Adrenal gland (tissue), 12 donors: ENCODE data around the gene PPP6C. TPM values are rescaled to one million over a fixed set of nuclear protein-coding genes. Genes with fewer than 3 reads are reported as not detected.

Experiments used
- DNase-seq, 7 donors: peaks; one replicate each; pipeline ENCODE4 v3.0.0-alpha.2; 2019 to 2020
- H3K27ac ChIP-seq, 5 donors: fragments of 200-600 bp; sonication (generic) in 4 of 5; 1 replicate in 3 of 5; 2 replicates in 2 of 5; pipeline versions ENCODE4 v1.5.1 to v1.8.0; 2016 to 2020; ENCODE audit warnings: mild to moderate bottlenecking in 1 of 5
- H3K27me3 ChIP-seq: fragments of 200-600 bp; 2 replicates; pipeline ENCODE4 v1.8.0; 2021
- H3K36me3 ChIP-seq, 2 donors: fragments of 200-600 bp; replicated peaks in 1 of 2; 1 replicate in 1 of 2; 2 replicates in 1 of 2; pipeline versions ENCODE4 v1.5.1 to v1.8.0; 2018 to 2022
- H3K4me1 ChIP-seq, 2 donors: fragments of 200-600 bp; replicated peaks in 1 of 2; 1 replicate in 1 of 2; 2 replicates in 1 of 2; pipeline versions ENCODE4 v1.5.1 to v1.8.0; 2018 to 2021
- H3K4me3 ChIP-seq, 4 donors: fragments of 200-600 bp; sonication (generic) in 3 of 4; one replicate each; pipeline ENCODE4 v1.5.1; 2016 to 2018
- H3K9me3 ChIP-seq, 3 donors: fragments of 200-600 bp; sonication (generic) in 1 of 3; replicated peaks in 1 of 3; 1 replicate in 2 of 3; 2 replicates in 1 of 3; pipeline versions ENCODE4 v1.5.1 to v1.8.0; 2016 to 2021
- POLR2A ChIP-seq, 2 donors: fragments of 450-650 bp; IDR thresholded peaks; one replicate each; pipeline ENCODE4 v1.6.1; 2017; ENCODE audit warnings: antibody characterized with exemption in 2 of 2, mild to moderate bottlenecking in 2 of 2, moderate library complexity in 1 of 2
- WGBS, 4 donors: extraction: QIAGEN DNeasy Blood & Tissue Kit in 2 of 4; methylation state at CpG; one replicate each; pipeline versions ENCODE4 v1.1.5 to v1.1.7; 2013 to 2017; 5-methylcytosine and 5-hydroxymethylcytosine counted together
- intact Hi-C, 2 donors: fragments of 100-400 bp; cut with DNase I; formaldehyde crosslinking; loops; one replicate each; pipeline versions ENCODE4 v1.14.1 to v1.15.0; 2022 to 2023
- polyA plus RNA-seq, 3 donors: library from polyadenylated mRNA; stranded (reverse); fragments of 200-250 nt in 2 of 3; fragments of 350-450 nt in 1 of 3; fragmentation: Illumina TruSeq in 1 of 3; extraction: RNeasy Lipid Tissue Mini Kit (QIAGEN cat#74804) in 1 of 3; gene quantifications; one replicate each; pipeline ENCODE4 v1.2.3, GENCODE V29; 2013 to 2014
- total RNA-seq, 9 donors: library from RNA; depleted of rRNA in 4 of 9; stranded (reverse); fragments of >200 nt in 4 of 9; fragments of 120-200 nt in 1 of 9; fragmentation: NEBNext Ultra II Directional in 1 of 9; extraction: Animal tissue kit (Norgen Biotek cat#: 25700) in 1 of 9; gene quantifications; one replicate each; pipeline versions ENCODE4 v1.1.0 to v1.2.4, GENCODE V29; 2013 to 2023
- TF ChIP-seq, protein P1 (sequence below), 6 experiments: fragments of 450-650 bp in 4 of 6; fragments of 200-600 bp in 2 of 6; sonication (generic) in 1 of 6; IDR thresholded peaks; 1 replicate in 5 of 6; 2 replicates in 1 of 6; pipeline versions ENCODE4 v1.5.1 to v1.8.0; 2016 to 2021; ENCODE audit warnings: antibody characterized with exemption in 6 of 6, mild to moderate bottlenecking in 2 of 6, moderate library complexity in 1 of 6
- donor health status: healthy with polysubstance abuse.
- donor health status: Bipolar disorder and iron deficiency.
- donor health status: DM: yes; HTN: yes; CAD: no.
- donor health status: DM: no; HTN: no; CAD: no.
- donor health status: DM: no; HTN: no; CAD: no.
- donor health status: DM: yes; HTN: yes; CAD: no.

Gene PPP6C
- total and polyA plus RNA-seq, 12 donors, result 15.9 to 71.1 (median 46.3) TPM

GRCh38 chr9:125142560-125143376, 46.8 kb downstream of the PPP6C start:
- intact Hi-C loops, result loop anchor here (10.0 kb wide), 2 partner anchors 208 to 278 kb away; partner anchors contain the start of genes ARPC5L (in 1 of the 2) and RPL35 (in 1 of the 2)
- 2 to 3% (median 2%) methylated on average over 15 to 53 of the region's 54 CpGs for WGBS, 4 donors
- Histone ChIP-seq H3K9me3 (no peaks in the 10 kb centered on the region), H3K36me3 (no peaks in the 10 kb centered on the region), H3K27me3 (no peaks in the 10 kb centered on the region), H3K27ac (peak overlapping the region in 3 of 5 donors; percentile 41 to 80 (median 55)), H3K4me1 (peaks cover 0 to 22% of the 10 kb centered on the region in 2 donors), H3K4me3 (peak overlapping the region; percentile 13 to 87 (median 66))
- DNase-seq, result peak in 2 of 7 donors; percentile 11 to 39
- TF ChIP-seq, protein P1, sequence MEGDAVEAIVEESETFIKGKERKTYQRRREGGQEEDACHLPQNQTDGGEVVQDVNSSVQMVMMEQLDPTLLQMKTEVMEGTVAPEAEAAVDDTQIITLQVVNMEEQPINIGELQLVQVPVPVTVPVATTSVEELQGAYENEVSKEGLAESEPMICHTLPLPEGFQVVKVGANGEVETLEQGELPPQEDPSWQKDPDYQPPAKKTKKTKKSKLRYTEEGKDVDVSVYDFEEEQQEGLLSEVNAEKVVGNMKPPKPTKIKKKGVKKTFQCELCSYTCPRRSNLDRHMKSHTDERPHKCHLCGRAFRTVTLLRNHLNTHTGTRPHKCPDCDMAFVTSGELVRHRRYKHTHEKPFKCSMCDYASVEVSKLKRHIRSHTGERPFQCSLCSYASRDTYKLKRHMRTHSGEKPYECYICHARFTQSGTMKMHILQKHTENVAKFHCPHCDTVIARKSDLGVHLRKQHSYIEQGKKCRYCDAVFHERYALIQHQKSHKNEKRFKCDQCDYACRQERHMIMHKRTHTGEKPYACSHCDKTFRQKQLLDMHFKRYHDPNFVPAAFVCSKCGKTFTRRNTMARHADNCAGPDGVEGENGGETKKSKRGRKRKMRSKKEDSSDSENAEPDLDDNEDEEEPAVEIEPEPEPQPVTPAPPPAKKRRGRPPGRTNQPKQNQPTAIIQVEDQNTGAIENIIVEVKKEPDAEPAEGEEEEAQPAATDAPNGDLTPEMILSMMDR (IDR thresholded peaks at IDR 0.05), result no peak
- TF ChIP-seq POLR2A (IDR thresholded peaks at IDR 0.05), result no peak

DNA sequence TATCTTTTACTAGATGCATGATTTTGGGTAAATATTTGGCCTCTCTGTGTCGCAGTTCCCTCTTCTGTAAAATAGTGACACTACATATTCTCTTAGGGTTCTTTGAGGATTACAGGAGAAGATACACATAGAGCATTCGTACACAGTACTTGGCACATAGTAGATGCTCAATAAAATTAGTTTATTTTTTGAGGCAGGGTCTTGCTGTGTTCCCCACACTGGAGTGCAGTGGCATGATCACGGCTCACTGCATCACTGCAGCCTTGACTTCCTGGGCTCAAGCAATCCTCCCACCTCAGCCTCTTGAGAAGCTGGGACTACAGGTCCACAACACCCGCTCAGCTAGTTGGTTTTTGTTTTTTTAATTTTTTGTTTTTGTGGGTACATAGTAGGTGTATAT, 47.9 kb downstream of the PPP6C start:
- Histone ChIP-seq H3K36me3 (no peaks in the 10 kb centered on the region), H3K4me3 (peak overlapping the region in 1 of 4 donors; percentile 87), H3K27me3 (no peaks in the 10 kb centered on the region), H3K9me3 (no peaks in the 10 kb centered on the region), H3K4me1 (peaks cover 0 to 22% of the 10 kb centered on the region in 2 donors), H3K27ac (no peak overlapping the region)
- TF ChIP-seq, protein P1 (IDR thresholded peaks at IDR 0.05), result no peak
- TF ChIP-seq POLR2A (IDR thresholded peaks at IDR 0.05), result no peak
- DNase-seq, result no peak
- 79 to 95% (median 90%) methylated on average over 4 of the region's 4 CpGs for WGBS, 4 donors
- intact Hi-C loops, result loop anchor here (10.0 kb wide), 2 partner anchors 207 to 277 kb away; partner anchors contain the start of genes ARPC5L (in 1 of the 2) and RPL35 (in 1 of the 2)

GRCh38 chr9:125141251-125141650, 48.4 kb downstream of the PPP6C start:
- WGBS, 4 donors, result 68 to 80% (median 76%) methylated on average over 3 of the region's 3 CpGs
- no peak for DNase-seq
- TF ChIP-seq POLR2A (IDR thresholded peaks at IDR 0.05), result no peak
- TF ChIP-seq, protein P1 (IDR thresholded peaks at IDR 0.05), result no peak

GRCh38 chr9:125140576-125140975, 49.0 kb downstream of the PPP6C start:
- H3K4me3 ChIP-seq, result no peak overlapping the region
- DNase-seq, result no peak
- H3K36me3 ChIP-seq, result no peaks in the 10 kb centered on the region
- TF ChIP-seq POLR2A (IDR thresholded peaks at IDR 0.05), result no peak
- TF ChIP-seq, protein P1 (IDR thresholded peaks at IDR 0.05), result no peak
- no peaks in the 10 kb centered on the region for H3K27me3 ChIP-seq
- intact Hi-C loops, result loop anchor here (10.0 kb wide), 2 partner anchors 206 to 276 kb away; partner anchors contain the start of genes ARPC5L (in 1 of the 2) and RPL35 (in 1 of the 2)
- 88 to 100% (median 98%) methylated on average over 1 of the region's 1 CpG for WGBS, 4 donors
- peaks cover 0 to 22% of the 10 kb centered on the region in 2 donors for H3K4me1 ChIP-seq
- no peak overlapping the region for H3K27ac ChIP-seq
- H3K9me3 ChIP-seq, result no peaks in the 10 kb centered on the region

More at GRCh38 chr9:125141251-125141650, 48.4 kb downstream of the PPP6C start:
- no peaks in the 10 kb centered on the region for H3K36me3 ChIP-seq
- H3K27ac ChIP-seq, result no peak overlapping the region
- H3K9me3 ChIP-seq, result no peaks in the 10 kb centered on the region
- intact Hi-C loops, result loop anchor here (10.0 kb wide), 2 partner anchors 206 to 276 kb away; partner anchors contain the start of genes ARPC5L (in 1 of the 2) and RPL35 (in 1 of the 2)
- H3K4me3 ChIP-seq, result peak overlapping the region in 1 of 4 donors; percentile 87
- peaks cover 0 to 22% of the 10 kb centered on the region in 2 donors for H3K4me1 ChIP-seq
- H3K27me3 ChIP-seq, result no peaks in the 10 kb centered on the region
